Measurements from ENCODE around the gene TOMM34.

The TOMM34 gene

GRCh38 chr20:44960103-44960852, at the start of gene TOMM34:
TSS of gene TOMM34 (minus strand) at chr20:44960397. CDS start at chr20:44960333, 64 bp downstream.
- DNase-seq: peak; percentile 85 to 92 (median 89)

GRCh38 chr20:45008521-45009049, 48.4 kb upstream of the TOMM34 start:
- no peak for DNase-seq

- DNase-seq: no peak
These were observed 37.5 kb upstream of the TOMM34 start for GRCh38 chr20:44997668-44998067.

- DNase-seq: no peak
These were observed 37.0 kb upstream of the TOMM34 start for GRCh38 chr20:44997171-44997570.

GRCh38 chr20:44993343-44993742, 33.1 kb upstream of the TOMM34 start:
- DNase-seq: no peak

GRCh38 chr20:44990957-44991356, 30.8 kb upstream of the TOMM34 start:
- no peak for DNase-seq

GRCh38 chr20:44990425-44990824, 30.2 kb upstream of the TOMM34 start:
- peak in 2 of 6 experiments; percentile 16 to 17 for DNase-seq

GRCh38 chr20:44988631-44989171, 28.5 kb upstream of the TOMM34 start:
- no peak for DNase-seq

- DNase-seq: no peak
These were observed 23.0 kb upstream of the TOMM34 start for GRCh38 chr20:44983093-44983674.

- DNase-seq: no peak
These were observed 21.7 kb upstream of the TOMM34 start for GRCh38 chr20:44981736-44982406.

- peak; percentile 30 to 87 (median 79) for DNase-seq
These were observed 19.0 kb upstream of the TOMM34 start for GRCh38 chr20:44979090-44979621.

GRCh38 chr20:44976698-44977097, 16.5 kb upstream of the TOMM34 start:
- no peak for DNase-seq

- DNase-seq: no peak
These were observed 12.9 kb upstream of the TOMM34 start for GRCh38 chr20:44973053-44973452.

GRCh38 chr20:44970243-44970757, 10.1 kb upstream of the TOMM34 start:
- peak in 3 of 6 experiments; percentile 13 to 56 (median 30) for DNase-seq

GRCh38 chr20:44969300-44969894, 9.2 kb upstream of the TOMM34 start:
- peak in 3 of 6 experiments; percentile 2 to 12 (median 5) for DNase-seq

- peak; percentile 13 to 63 (median 30) for DNase-seq
These were observed 7.1 kb upstream of the TOMM34 start for GRCh38 chr20:44967207-44967807.

- peak; percentile 91 to 98 (median 96) for DNase-seq
These were observed 6.1 kb upstream of the TOMM34 start, which contains the start of gene STK4 for GRCh38 chr20:44966030-44966961. TSS of gene STK4 (plus strand) at chr20:44966512. CDS start at chr20:44966569, 57 bp downstream.

GRCh38 chr20:44965651-44966029, 5.4 kb upstream of the TOMM34 start:
- DNase-seq: no peak

- DNase-seq: no peak
These were observed 3.4 kb upstream of the TOMM34 start for GRCh38 chr20:44963325-44964215.

GRCh38 chr20:44962483-44962882, 2.3 kb upstream of the TOMM34 start:
- no peak for DNase-seq
